Body of pancreas (tissue), 4 donors: Measurements from ENCODE around the gene UST. TPM values are rescaled to one million over a fixed set of nuclear protein-coding genes. Genes with fewer than 3 reads are reported as not detected.

Experiments used
- ATAC-seq: fragments of 150-250 bp; one replicate; pipeline ENCODE4 v1.9.1; 2016
- DNase-seq, 4 donors: peaks; one replicate each; pipeline ENCODE4 v3.0.0-alpha.2; 2019
- H3K27ac ChIP-seq, 4 donors: fragments of 200-600 bp; sonication (generic); 1 replicate in 3 of 4; 2 replicates in 1 of 4; pipeline versions ENCODE4 v1.5.1 to v1.6.1; 2016 to 2019; ENCODE audit warnings: mild to moderate bottlenecking in 1 of 4, mixed read lengths in 1 of 4, moderate library complexity in 1 of 4
- H3K27me3 ChIP-seq, 2 donors: fragments of 200-600 bp; sonication (generic); one replicate each; pipeline ENCODE4 v1.6.0; 2016; ENCODE audit warnings: mild to moderate bottlenecking in 1 of 2
- H3K36me3 ChIP-seq, 2 donors: fragments of 200-600 bp; sonication (generic); replicated peaks in 1 of 2; 2 replicates each; pipeline ENCODE4 v1.5.1; 2016; ENCODE audit warnings: low read depth in 2 of 2; ENCODE audit not compliant: insufficient read depth in 1 of 2
- H3K4me1 ChIP-seq: fragments of 200-600 bp; sonication (generic); one replicate; pipeline ENCODE4 v1.6.0; 2016
- H3K4me3 ChIP-seq, 2 donors: fragments of 200-600 bp; sonication (generic); 1 replicate in 1 of 2; 2 replicates in 1 of 2; pipeline ENCODE4 v1.5.1; 2016 to 2019
- H3K9me3 ChIP-seq, 3 donors: fragments of 200-600 bp; sonication (generic); 1 replicate in 2 of 3; 2 replicates in 1 of 3; pipeline ENCODE4 v1.5.1; 2016
- CTCF ChIP-seq, 7 experiments: fragments of 450-650 bp in 4 of 7; fragments of 200-600 bp in 3 of 7; sonication (generic) in 3 of 7; IDR thresholded peaks; one replicate each; pipeline ENCODE4 v1.5.1; 2016 to 2019; ENCODE audit warnings: antibody characterized with exemption in 7 of 7
- POLR2A ChIP-seq, 3 donors: fragments of 450-650 bp; IDR thresholded peaks; one replicate each; pipeline ENCODE4 v1.6.1; 2016; ENCODE audit warnings: antibody characterized with exemption in 3 of 3, mild to moderate bottlenecking in 2 of 3
- WGBS, 2 donors: methylation state at CpG; one replicate each; pipeline ENCODE4 v1.1.5; 2017; 5-methylcytosine and 5-hydroxymethylcytosine counted together
- intact Hi-C: fragments of 100-400 bp; cut with DNase I; formaldehyde crosslinking; loops from one replicate; pipeline ENCODE4 v1.15.1; 2023
- total RNA-seq, 2 donors: library from RNA; depleted of rRNA; stranded (reverse); fragments of >200 nt; gene quantifications; one replicate each; pipeline ENCODE4 v1.1.0, GENCODE V29; 2016

The UST gene
- total RNA-seq, 2 donors from 2014 or later, result 11.4 to 28.3 TPM

GRCh38 chr6:149112976-149113375 is 366.1 kb downstream of the UST start:
- WGBS, 2 donors, result 89 to 96% methylated on average over 2 of the region's 2 CpGs
- ATAC-seq (no peak), DNase-seq (no peak)
- H3K27ac ChIP-seq, result no peak overlapping the region
- H3K4me3 ChIP-seq, result no peak overlapping the region
- TF ChIP-seq CTCF (IDR thresholded peaks at IDR 0.05) (no peak), POLR2A (IDR thresholded peaks at IDR 0.05) (no peak)
- intact Hi-C loops, result no loop called here
- H3K27me3 ChIP-seq, result no peaks in the 10 kb centered on the region
- no peaks in the 10 kb centered on the region for H3K36me3 ChIP-seq
- no peaks in the 10 kb centered on the region for H3K4me1 ChIP-seq
- H3K9me3 ChIP-seq, result no peaks in the 10 kb centered on the region

GRCh38 chr6:149114167-149114566 is 367.3 kb downstream of the UST start:
- H3K36me3 ChIP-seq, result no peaks in the 10 kb centered on the region
- ATAC-seq, result no peak
- DNase-seq, result no peak
- no peak overlapping the region for H3K4me3 ChIP-seq
- no peak overlapping the region for H3K27ac ChIP-seq
- 79 to 87% methylated on average over 4 of the region's 4 CpGs for WGBS, 2 donors
- TF ChIP-seq POLR2A (IDR thresholded peaks at IDR 0.05) (no peak), CTCF (IDR thresholded peaks at IDR 0.05) (no peak)
- H3K4me1 ChIP-seq, result no peaks in the 10 kb centered on the region
- no peaks in the 10 kb centered on the region for H3K27me3 ChIP-seq
- H3K9me3 ChIP-seq, result no peaks in the 10 kb centered on the region
- intact Hi-C loops, result no loop called here

DNA sequence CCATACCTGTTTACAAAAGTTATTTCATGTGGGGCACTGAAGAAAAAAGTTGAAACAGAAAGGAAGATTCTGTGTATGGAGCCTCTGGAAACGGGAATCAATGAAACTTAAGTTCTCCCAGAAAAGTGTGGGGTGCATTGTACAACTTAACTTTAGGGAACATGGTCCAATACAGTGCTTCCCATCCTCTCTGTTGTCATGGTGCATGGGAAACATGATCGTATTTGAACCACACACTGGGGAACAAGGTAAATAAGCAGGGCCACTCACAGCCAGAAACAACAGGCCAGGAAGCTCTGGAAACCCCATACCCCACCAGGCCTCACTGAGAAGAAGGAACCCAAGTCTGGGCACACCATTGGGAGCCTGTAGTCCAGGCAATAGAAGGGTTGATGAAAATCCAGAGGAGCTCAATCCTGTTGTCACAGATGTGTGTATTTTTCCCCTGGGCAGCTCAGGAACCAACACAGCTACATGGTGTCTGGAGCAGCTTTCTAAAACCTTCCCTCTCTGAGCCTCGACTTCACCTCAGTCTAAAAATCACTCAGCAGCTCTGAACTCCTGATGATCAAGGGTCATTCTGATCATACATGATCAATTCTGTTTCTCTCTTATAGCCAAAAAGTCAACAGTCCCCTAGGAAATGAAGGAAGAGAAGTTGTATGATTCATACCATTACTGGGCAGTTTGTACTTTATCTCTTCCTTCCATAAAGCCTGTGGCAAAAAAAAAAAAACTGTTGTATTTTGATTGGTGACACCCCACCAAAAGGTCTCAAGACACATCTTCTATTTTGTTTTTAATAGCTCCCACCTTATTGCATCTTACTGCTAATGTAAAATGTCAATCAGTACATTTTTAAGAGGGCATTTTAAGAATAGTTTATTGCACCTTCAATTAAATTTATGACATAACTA is 372.2 kb downstream of the UST start:
- H3K27me3 ChIP-seq, result no peaks in the 10 kb centered on the region
- no peaks in the 10 kb centered on the region for H3K4me1 ChIP-seq
- H3K36me3 ChIP-seq, result no peaks in the 10 kb centered on the region
- H3K9me3 ChIP-seq, result no peaks in the 10 kb centered on the region
- H3K4me3 ChIP-seq, result no peak overlapping the region
- intact Hi-C loops, result no loop called here
- ATAC-seq (no peak), DNase-seq (no peak)
- H3K27ac ChIP-seq, result no peak overlapping the region
- TF ChIP-seq POLR2A (IDR thresholded peaks at IDR 0.05), result no peak
- 83 to 87% methylated on average over 3 of the region's 3 CpGs for WGBS, 2 donors

- Histone ChIP-seq H3K9me3 (no peaks in the 10 kb centered on the region), H3K4me3 (no peak overlapping the region), H3K27me3 (no peaks in the 10 kb centered on the region), H3K36me3 (no peaks in the 10 kb centered on the region), H3K27ac (no peak overlapping the region), H3K4me1 (no peaks in the 10 kb centered on the region)
- ATAC-seq (no peak), DNase-seq (no peak)
- intact Hi-C loops, result no loop called here
- 55 to 72% methylated on average over 4 of the region's 4 CpGs for WGBS, 2 donors
- no peak for TF ChIP-seq CTCF (IDR thresholded peaks at IDR 0.05)
- no peak for TF ChIP-seq POLR2A (IDR thresholded peaks at IDR 0.05)
These were observed 376.3 kb downstream of the UST start for GRCh38 chr6:149122850-149123821.

DNA sequence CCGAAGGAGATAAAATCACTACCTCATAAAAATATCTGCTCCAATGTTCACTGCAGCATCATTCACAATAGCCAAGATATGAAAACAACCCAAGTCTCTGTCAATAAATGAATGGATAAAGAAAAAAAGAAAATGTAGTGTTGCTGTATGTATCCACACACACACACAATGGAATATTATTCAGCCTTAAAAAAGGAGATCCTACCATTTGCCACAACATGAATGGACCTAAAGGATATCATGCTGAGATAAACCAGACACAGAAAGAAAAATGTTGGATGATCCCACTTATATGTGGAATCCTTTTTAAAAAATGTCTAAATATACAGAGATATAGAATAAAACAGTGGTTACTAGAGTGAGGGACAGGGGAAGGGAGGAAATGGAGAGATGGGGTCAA is 378.5 kb downstream of the UST start:
- intact Hi-C loops, result no loop called here
- no peak for ATAC-seq
- Histone ChIP-seq H3K4me3 (no peak overlapping the region), H3K9me3 (no peaks in the 10 kb centered on the region), H3K27me3 (no peaks in the 10 kb centered on the region), H3K27ac (no peak overlapping the region), H3K4me1 (peaks cover 6% of the 10 kb centered on the region), H3K36me3 (no peaks in the 10 kb centered on the region)
- 83 to 91% methylated on average over 1 of the region's 1 CpG for WGBS, 2 donors
- TF ChIP-seq CTCF (IDR thresholded peaks at IDR 0.05) (no peak), POLR2A (IDR thresholded peaks at IDR 0.05) (no peak)
- no peak for DNase-seq
